ENCODE results near the gene CA5A.

CA5A gene

DNA sequence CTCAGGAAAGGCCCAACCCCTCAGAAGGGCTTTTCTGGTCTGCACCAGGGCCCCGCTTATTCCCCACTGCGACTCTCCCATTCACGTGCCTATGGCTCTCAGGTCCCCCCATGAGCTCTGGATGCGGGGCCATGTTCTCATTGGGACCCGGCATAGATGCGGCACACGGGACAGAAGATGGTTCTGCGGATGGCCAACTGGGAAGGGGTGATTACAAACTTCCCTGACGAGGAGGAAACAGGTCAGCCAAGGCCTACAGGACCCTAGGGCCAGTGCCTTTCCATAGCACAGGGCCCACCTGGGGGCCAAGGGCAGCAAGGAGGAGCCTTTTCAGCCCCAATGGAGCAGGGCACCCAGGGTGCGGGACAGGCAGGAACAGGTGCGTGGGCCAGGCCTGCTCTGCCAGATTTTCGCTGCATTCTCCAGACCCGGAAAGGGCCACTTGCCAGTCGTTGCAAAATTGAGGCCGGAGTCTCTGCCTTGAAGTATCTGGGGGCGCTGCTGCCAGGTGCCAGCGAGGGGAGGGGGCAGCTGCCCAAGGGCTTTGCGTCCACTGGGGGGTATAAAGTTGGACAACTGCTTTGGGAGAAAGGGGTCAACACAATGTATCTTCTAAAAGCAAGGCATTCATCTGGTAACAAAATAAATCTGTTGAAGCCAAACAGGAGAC lies 87.5 kb downstream of the CA5A start:
- no peak for DNase-seq (ENCODE audit: low spot score)

DNA sequence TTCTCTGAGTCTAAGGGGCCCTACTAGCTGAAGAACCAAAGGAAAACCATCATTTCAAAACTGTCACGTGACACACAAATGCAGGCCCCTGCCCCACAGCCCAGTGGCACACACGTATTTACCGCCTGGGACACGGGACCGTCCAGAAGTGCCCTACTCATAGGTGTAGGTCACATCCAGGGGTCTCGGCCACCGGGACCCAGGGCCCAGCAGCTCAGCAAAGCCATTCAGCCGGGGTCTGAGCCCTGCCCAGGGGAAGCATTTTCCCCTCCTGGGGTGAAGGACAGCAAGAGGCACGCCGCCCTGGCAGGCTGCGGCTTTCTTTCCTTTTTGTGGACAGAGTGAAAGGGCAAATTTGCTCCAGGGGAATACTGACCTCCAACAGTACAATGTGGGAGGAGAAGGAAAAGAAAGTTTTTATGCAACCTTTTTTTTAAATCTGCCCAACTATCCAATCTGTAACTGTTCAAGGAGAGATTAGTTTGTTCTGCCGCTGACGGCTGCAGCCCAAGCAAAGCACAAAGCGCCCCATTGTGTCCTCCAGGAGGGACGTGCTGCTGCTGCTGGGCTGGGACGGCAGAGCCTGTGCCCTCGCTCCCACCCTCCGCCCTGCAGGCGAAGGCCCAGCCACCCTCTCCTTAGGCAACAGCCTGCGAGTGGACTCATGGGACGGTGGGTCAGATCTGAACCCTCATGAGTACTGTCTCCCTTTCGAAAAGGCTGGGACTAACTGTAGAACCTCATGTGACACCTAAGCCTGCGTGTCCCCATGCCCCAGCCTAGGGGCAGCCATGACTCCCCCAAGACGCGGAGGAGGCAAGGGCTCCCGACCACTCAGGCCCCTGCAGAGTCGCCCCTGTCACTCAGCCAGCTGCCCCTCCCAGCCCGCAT lies 88.3 kb downstream of the CA5A start:
- no peak for DNase-seq (ENCODE audit: low spot score)

DNA sequence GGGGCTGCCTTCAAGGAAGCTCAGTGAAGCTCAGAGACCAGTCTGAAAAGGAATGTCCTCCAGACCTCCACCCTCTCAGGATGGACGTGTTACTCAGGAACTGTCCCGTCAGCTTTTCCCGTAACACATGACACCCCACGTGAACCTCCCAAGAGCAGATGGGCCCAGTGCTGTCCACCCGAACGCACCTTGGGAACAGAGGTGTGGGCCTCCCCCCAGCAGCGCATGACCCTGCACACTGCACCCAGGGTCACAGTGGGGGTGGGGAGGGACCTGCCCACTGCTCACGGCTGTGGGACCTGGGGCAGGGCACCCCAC lies 88.9 kb downstream of the CA5A start:
- DNase-seq (ENCODE audit: low spot score), result no peak

DNA sequence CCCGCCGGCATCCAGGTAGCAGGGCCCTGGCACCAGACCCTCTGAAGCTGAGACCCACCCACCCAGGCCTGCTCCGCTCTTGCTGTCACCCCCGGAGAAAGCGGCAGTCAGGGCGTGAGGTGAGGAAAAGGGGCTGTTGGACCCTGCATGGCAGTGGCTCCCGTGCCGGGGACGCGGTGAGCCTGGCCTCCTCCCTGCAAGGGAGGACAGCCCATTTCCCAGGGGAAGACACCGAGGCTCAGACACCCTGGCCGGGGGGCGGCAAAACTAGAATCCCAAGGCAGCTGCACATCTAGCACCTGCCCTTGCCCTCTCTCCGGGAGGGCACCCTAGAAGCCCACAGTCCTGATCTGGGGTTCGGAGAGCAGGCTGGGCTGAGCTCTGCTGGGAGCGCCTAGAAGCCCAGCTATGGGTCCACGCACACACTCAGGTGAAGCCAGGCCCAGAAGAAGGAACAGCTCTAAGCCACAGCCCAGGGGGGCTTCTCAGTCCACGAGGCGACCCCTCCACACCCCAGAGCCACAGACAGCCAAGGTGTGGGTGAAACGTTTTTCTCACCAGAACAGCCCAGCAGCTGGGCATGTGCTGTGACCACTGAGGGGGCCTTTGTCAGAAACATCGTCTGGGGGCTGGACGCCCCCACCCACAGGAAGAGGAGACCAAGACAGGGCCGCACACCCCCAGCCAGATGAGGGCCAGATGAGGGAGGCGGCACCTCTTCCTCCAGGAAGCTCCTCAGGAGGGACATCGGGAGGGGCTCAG lies 89.4 kb downstream of the CA5A start:
- DNase-seq (ENCODE audit: low spot score), result no peak

DNA sequence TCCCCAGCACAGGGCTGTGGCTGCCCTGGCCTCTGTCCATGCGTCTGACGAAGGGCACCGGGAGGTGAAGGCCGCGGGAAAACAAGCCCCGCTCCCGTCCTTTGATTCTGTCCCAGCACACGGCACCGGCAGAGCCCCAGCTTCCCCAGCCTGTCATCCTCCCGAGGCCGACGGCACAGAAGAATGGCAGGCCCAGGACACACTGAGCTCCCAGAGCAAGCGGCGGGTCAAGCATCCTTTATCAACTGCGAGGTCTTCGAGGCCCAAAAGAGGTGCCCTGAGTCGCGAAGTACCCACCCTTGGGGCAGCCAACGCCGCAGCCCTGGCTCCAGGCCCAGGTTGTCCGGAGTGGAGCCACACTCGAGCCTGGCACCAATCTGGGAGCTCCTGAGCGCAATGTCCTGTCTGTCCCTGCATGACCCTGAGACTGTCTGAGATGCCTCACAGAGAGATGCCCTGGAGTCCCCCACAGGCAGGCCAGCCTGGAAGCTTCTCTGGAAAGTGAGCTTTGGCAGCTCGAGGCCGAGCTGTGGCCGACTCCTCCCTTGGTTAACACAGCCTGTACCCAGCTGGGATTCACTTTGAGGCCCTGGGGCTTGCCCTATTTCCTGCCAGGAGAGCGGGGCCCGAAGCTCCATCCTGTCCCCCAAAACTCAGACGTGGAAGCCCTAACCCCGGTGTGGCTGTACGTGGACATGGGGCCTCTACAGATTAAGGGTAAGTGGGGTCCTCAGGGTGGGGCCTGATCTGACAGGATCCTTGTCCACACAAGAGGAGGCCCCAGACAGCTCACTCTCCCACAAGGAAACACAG lies 90.3 kb downstream of the CA5A start:
- DNase-seq (ENCODE audit: low spot score), result no peak

DNA sequence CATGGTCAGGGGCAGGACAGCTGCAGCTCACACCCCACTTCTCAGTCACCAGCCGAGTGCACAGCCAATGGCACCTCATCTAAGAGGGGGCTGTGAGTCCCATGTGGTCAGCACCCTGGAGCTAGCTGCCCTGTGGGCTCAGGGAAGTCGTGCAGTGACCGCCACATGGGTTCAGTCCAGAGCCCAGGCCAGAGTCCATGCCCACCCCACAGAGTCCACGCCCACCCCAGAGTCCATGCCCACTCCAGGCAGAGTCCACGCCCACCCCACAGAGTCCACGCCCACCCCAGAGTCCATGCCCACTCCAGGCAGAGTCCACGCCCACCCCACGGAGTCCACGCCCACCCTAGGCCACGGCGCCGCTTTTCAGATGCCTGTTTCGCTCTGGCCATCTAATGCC lies 91.1 kb downstream of the CA5A start:
- DNase-seq (ENCODE audit: low spot score), result no peak

DNA sequence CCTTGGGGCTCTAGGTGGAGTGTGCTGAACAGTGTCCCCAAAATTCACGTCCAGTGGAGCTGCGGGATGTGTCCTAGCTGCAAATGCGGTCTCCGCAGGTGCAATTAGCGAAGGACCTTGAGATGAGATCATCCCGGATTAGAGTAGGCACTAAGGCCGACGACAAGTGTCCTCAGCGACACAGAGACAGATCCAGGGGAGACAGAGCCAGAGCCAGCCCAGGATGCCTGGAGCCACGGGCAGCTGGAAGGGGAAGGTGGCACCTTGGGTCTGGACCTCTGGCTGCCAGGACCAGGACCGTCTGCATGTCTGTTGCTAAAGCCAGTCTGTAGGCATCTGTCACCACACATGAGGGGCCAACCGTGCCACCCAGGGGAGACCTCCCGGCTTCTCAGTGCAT lies 91.5 kb downstream of the CA5A start:
- no peak for DNase-seq (ENCODE audit: low spot score)

DNA sequence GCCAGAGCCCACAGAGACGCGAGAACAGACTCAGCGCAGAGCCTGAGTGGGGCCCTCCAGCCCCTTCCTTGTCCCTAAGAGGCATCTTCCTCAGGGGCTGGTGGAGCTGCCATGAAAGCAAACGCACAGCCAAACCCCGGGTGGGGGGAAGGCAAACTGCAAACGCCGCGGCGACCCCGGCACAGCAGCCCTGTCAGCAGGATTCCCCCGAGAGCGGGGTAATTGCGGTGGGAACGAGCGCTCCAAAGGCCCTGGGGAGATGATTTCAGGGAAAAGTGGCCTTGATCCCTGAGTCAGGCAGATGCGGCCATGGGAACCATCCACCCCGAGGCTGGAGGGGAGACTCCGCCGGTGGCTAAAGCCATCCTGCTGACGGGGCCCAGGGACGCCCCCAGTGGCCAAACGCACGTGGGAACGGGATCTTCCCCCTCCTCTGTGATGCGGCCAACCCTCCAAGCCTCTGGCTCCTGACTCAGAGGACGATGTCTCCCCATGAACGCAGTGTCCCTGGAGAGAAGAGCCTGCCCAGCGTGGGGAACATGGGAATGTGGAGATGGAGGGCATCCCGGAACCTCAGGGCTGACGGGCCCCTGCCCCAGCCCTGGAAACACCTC lies 92.1 kb downstream of the CA5A start:
- no peak for DNase-seq (ENCODE audit: low spot score)

DNA sequence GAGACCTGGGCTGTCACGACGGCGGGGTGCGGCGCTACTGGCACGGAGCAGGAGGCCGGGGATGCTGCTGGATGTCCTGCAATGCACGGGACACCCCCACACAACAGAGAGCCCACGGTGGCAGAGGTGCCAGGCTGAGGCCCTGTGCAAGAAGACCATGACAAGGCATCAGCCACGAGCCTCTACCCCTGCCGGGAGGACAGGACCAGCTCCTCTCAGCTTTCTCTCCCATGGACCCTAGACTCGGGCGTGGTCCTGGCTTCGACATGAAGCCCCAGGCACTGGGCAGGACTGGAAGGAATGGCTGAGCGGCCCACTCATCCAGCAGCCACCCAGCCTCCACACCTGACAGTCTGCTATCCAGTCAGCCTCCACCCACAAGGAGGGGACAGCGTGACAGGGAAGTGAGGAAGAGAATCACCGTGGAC lies 92.6 kb downstream of the CA5A start:
- no peak for DNase-seq (ENCODE audit: low spot score)

DNA sequence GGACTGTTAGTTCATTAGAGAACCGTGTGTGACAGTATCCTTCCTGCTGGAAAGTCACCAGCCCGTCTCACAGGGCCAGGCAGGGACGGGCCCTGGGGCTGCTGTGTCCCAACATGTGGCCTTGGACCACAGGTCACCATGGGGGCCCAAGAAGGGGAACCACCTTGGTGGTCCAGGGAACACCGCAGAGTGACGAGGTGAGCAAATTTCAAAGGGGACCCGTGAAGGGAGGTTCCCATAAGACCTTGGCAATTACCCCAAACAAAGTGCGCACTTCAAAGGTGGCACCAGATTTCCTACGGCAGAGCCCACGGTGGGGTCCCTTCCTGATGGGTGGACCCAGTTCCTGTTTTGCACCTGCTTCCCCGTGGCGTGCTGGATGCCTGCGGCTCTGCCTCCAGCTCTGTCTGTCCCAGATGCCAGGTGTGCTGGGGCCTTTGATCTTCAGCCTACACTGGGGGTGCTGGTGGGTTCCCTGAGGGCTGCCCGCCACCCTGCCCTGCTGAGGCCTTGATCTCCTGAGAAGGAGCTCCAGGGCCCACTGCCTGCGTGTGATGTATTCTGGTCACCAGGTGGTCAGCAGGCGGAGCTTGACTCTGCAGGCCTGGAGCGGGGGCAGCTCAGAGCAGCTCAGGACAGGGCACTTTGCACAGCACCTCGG lies 94.0 kb downstream of the CA5A start:
- DNase-seq (ENCODE audit: low spot score), result no peak

DNA sequence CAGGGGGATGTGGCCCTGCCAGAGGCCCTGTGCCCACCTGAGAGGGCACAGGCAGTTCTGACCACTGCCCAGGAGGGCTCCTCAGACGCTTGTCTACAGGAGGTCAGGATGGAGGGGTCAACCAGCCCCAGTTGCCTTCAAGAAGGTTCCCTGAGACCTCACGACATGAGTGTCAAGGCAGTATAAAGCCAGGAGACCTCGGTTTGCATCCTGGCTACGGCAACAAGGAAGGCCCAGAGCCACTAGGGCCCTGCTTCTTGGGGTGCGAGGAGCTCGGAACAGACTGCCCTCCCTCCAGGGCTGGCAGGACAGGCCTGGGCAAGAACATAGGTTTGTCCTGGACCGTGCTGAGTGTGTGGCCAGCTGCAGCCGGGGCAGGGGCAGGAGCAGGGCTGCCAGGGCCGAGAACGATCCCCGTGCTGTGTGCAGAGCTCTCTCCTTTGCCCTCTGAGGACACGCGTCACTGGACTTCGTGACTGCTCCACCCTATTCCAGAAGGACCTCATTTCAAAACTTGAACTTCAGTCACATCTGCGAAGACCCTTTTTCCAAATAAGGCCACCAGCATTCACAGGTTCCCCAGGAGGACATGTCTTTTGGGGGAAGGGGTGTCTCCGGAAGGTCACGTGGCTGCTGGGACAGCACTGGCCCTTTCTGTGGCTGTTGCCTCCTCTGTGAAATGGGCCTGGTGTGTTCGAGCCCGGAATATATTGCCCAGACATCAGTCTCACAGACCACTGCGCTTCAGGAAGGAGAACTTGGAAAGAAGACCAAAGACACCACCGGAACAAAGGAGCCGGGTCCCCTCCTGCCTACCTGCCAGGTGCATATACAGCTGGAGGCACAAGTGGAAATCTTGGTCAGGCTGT lies 94.8 kb downstream of the CA5A start:
- no peak for DNase-seq (ENCODE audit: low spot score)

DNA sequence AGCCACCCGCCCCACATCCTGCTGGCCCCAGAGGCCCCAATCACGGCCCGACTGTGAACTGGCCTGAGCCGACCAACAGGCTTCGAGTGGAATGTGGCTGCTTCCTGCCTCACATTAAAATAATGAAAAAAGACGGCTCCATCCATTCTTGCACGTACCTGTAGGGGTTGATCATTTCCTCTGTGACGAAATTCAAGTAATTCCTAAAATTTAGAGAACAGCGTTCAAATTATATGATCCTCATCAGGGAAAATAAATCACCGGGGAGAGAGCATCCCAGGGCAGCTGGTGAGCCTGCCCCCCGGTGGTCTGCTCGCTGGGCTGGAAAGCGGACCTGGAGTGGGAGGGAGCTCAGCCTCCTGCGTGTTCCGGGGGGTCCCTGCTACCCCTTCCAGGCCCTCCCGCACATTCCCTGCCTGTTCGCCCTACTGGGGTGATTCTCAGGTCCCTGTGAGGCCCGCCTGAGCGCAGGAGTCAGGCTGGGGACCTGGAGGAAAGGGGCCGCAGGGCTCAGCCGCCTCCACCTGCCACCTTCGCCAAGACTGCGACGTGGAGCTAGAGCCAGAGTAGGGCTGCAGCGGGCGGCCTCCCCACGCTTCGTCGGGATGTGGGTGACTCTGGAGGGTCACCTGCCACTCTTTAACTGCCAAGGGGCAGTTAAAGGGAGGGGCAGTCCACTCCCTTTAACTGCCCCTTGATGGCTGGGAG lies 95.9 kb downstream of the CA5A start:
- peak; percentile 77 for DNase-seq (ENCODE audit: low spot score)

DNA sequence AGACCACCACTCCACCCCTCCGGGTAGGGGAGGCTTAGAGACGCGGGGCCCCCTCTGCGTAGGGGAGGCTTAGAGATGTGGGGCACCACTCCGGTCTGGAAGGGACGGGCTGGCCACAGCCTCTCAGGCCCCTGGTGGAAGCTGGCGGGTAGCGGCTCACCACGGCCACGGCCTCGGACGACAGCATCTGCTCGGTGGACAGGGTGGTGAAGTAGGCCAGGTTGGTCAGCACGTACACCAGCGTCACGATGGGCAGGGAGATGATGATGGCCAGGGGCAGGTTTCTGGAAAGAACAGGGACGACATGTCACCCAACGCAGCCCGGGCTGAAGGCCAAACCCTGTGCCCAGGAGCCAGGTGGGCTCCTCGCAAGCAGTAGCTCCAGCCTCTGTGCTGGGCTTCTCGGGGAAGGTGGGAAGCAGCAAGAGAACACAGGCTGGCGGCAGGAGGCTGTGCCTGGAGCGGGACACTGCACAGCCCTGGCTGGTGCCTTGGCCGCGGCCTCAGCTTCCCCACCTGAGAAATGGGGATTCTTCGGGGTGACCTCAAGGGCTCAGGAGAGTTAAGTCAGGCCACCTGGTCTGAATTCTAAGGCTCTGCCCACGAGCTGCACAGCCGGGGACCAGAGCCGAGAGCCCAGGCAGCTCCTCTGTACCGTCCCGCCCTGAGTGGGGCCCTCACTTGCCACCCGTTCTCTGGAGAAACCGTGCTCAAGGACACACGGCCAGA lies 96.6 kb downstream of the CA5A start:
- DNase-seq (ENCODE audit: low spot score), result no peak

DNA sequence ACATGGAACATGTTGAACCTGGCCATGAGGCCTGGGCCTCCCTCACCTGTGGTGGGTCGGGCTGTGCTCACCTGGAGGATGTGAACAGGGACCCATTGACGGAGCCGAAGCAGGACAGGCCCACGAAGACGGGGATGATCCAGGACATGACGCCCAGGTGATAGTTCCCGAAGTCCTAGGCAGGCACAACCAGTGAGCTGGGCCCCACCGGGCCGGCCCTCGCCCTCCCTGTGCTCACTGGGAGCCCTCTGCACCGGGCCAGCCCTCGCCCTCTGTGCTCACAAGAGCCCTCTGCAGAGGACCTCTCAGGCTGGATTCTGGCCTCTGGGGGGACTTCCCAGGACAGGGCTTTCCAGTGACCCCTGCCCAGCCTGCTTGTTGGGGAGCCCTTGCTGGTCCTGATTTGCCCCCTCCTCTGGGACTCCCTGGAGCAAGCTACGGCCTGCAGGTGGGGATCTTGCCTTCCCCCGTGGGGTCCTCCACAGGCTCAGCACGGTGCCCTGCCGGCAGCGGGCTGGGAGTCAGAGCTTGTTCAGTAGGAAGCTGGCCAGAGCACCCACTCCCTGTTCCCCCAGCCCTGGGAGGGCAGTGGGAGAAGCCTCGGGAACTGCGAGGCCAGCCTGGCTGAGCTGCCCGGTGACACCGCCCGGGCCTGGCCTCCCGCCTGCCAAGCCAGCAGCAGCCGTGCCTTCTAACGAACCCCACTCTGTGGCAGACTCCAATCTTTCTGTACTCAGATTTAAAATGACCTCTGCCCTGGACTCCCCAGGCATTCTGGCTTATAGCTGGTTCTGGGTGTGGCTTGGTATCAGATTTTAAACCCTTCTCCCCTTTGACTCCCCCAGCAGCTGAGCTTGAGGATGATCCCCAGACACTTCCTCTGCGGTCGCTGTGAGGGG lies 97.4 kb downstream of the CA5A start:
- no peak for DNase-seq (ENCODE audit: low spot score)
